ENCODE results near the gene ELMO3. TPM values are rescaled to one million over a fixed set of nuclear protein-coding genes. Genes with fewer than 3 reads are reported as not detected.
A peak's percentile ranks its signal among the peaks of the same experiment; 100 is the strongest.

Gene ELMO3
- total RNA-seq, 6 donors from 2014 or later = 17.4 to 26.2 (median 24.4) TPM

GRCh38 chr16:67184995-67185650 is 13.8 kb upstream of the ELMO3 start:
- Histone ChIP-seq H3K27ac (peak overlapping the region in 3 of 4 donors; percentile 27 to 41 (median 30)), H3K36me3 (no peaks in the 10 kb centered on the region), H3K9me3 (no peaks in the 10 kb centered on the region), H3K4me1 (peaks cover 29 to 42% (median 31%) of the 10 kb centered on the region in 4 donors), H3K4me3 (peak overlapping the region in 3 of 4 donors; percentile 65 to 84 (median 84)), H3K27me3 (no peaks in the 10 kb centered on the region)
- 23 to 60% methylated on average over 6 to 25 of the region's 43 CpGs for WGBS, 2 donors
- DNase-seq (peak; percentile 90 to 94), ATAC-seq (ENCODE audit: low FRiP score in 2 of 2) (peak; percentile 78 to 79)
- TF ChIP-seq CTCF (IDR thresholded peaks at IDR 0.05) (peak; percentile 77 to 95 (median 89)), EP300 (IDR thresholded peaks at IDR 0.05) (no peak), POLR2AphosphoS5 (IDR thresholded peaks at IDR 0.05) (peak; percentile 46 to 59), POLR2A (IDR thresholded peaks at IDR 0.05) (no peak)

- ATAC-seq (ENCODE audit: low FRiP score in 2 of 2) (no peak), DNase-seq (no peak)
- no peaks in the 10 kb centered on the region for H3K27me3 ChIP-seq
- TF ChIP-seq CTCF (IDR thresholded peaks at IDR 0.05) (peak in 1 of 6 experiments; percentile 11), POLR2AphosphoS5 (IDR thresholded peaks at IDR 0.05) (no peak), POLR2A (IDR thresholded peaks at IDR 0.05) (peak in 1 of 4 donors; percentile 15), EP300 (IDR thresholded peaks at IDR 0.05) (no peak)
- no peaks in the 10 kb centered on the region for H3K36me3 ChIP-seq
- peaks cover 29 to 46% (median 31%) of the 10 kb centered on the region in 4 donors for H3K4me1 ChIP-seq
- H3K4me3 ChIP-seq = peak overlapping the region in 3 of 4 donors; percentile 65 to 84 (median 84)
- WGBS, 2 donors = 10 to 13% methylated on average over 9 to 12 of the region's 12 CpGs
- H3K27ac ChIP-seq = peak overlapping the region in 3 of 4 donors; percentile 7 to 41 (median 27)
- no peaks in the 10 kb centered on the region for H3K9me3 ChIP-seq
Measured at GRCh38 chr16:67185651-67186134, 13.2 kb upstream of the ELMO3 start.

GRCh38 chr16:67186550-67186950 is 12.4 kb upstream of the ELMO3 start:
- WGBS, 2 donors = 48 to 86% methylated on average over 4 to 5 of the region's 5 CpGs

GRCh38 chr16:67187175-67187890 is 11.6 kb upstream of the ELMO3 start:
- Histone ChIP-seq H3K36me3 (no peaks in the 10 kb centered on the region), H3K4me3 (no peak overlapping the region), H3K27me3 (no peaks in the 10 kb centered on the region), H3K4me1 (peaks cover 34 to 53% (median 41%) of the 10 kb centered on the region in 4 donors), H3K9me3 (no peaks in the 10 kb centered on the region), H3K27ac (no peak overlapping the region)
- WGBS, 2 donors = 87 to 93% methylated on average over 6 to 24 of the region's 26 CpGs
- ATAC-seq (ENCODE audit: low FRiP score in 2 of 2) = no peak
- peak in 1 of 2 donors; percentile 77 for DNase-seq
- TF ChIP-seq EP300 (IDR thresholded peaks at IDR 0.05) (no peak), POLR2AphosphoS5 (IDR thresholded peaks at IDR 0.05) (no peak), POLR2A (IDR thresholded peaks at IDR 0.05) (no peak), CTCF (IDR thresholded peaks at IDR 0.05) (no peak)

More at GRCh38 chr16:67186550-67186950, 12.4 kb upstream of the ELMO3 start:
- DNase-seq = no peak
- no peak for ATAC-seq (ENCODE audit: low FRiP score in 2 of 2)
- Histone ChIP-seq H3K4me1 (peaks cover 32 to 53% (median 39%) of the 10 kb centered on the region in 4 donors), H3K9me3 (no peaks in the 10 kb centered on the region), H3K4me3 (no peak overlapping the region), H3K36me3 (no peaks in the 10 kb centered on the region), H3K27ac (no peak overlapping the region), H3K27me3 (no peaks in the 10 kb centered on the region)
- no peak for TF ChIP-seq POLR2A (IDR thresholded peaks at IDR 0.05)
- no peak for TF ChIP-seq CTCF (IDR thresholded peaks at IDR 0.05)
- TF ChIP-seq POLR2AphosphoS5 (IDR thresholded peaks at IDR 0.05) = no peak
- TF ChIP-seq EP300 (IDR thresholded peaks at IDR 0.05) = no peak

Data from upper lobe of left lung (tissue), 6 donors.